Renal cortical epithelial cell (primary cell): ENCODE results near the gene GALNT1. TPM values are rescaled to one million over a fixed set of nuclear protein-coding genes. Genes with fewer than 3 reads are reported as not detected.
A peak's percentile ranks its signal among the peaks of the same experiment; 100 is the strongest.

Experiments used
- DNase-seq: peaks from one replicate; pipeline ENCODE4 v3.0.0-alpha.2; 2011; ENCODE audit warnings: low read depth
- total RNA-seq: library from RNA; depleted of rRNA; stranded (reverse); fragments of >200 nt; gene quantifications from 2 replicates; pipeline ENCODE4 v1.2.3, GENCODE V29; 2014

GALNT1 gene
- total RNA-seq, 1 donor from 2014 or later: 123 TPM

GRCh38 chr18:35618696-35619095 is 37.2 kb downstream of the GALNT1 start:
- DNase-seq: peak; percentile 7

- DNase-seq: no peak
These were observed 37.9 kb downstream of the GALNT1 start for GRCh38 chr18:35619464-35619863.

DNA sequence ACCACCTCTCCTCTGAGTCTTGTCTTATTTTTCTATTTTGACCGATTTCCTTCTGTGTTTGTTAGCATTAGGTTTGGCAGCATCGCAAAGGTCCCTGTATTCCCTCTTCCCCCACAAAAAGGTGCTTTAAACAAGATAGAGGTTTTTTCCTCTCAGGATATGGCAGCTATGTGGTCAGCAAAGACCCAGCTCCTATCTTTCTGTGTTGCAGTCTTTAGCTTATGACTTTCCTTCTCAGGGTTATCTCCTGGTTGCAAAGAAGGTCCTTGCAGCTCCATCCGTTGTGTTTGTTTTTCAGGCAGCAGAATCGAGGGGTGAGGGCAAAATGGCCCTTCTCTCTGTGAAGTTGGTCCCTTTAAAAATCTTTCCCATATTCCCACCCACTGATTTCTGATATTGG is 38.4 kb downstream of the GALNT1 start:
- no peak for DNase-seq

- no peak for DNase-seq
These were observed 39.2 kb downstream of the GALNT1 start for GRCh38 chr18:35620765-35621164.

DNA sequence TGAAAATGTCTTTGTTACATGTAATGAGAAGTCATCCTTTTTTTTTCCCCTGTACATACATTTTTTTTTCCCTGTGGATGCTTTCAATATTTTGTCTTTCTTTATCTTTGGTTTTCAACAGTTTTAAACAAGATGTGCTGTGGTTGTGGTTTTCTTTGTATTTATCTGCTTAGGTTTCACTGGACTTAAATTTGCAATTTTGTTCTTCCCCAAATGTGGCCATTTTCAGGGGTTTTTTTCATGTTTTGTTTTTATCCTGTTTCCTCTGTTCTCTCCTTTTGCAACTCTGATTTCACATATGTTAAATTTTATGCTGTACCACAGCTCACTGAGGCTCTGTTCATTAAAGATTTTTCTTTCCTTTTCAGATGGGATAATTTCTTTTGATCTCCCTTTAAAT is 41.7 kb downstream of the GALNT1 start:
- no peak for DNase-seq

DNA sequence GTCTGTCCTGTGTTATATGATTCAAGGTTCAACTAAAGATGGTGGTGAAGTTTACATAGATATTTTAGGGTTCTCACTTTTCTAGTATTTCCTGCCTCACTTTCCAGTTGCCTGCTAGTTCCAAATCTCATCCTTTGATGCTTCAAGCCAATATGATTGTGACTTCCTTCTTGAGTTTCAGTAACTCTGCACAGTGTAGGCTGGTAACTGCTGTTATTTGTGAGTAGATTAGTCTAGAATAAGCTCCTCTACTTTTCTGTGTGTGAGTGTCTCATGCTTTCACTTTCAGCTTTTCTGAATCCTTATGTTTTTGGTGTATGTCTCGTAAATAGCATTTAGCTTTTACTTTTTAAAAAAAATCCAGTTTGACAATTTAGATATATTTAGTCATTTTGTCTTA is 42.6 kb downstream of the GALNT1 start:
- no peak for DNase-seq

DNA sequence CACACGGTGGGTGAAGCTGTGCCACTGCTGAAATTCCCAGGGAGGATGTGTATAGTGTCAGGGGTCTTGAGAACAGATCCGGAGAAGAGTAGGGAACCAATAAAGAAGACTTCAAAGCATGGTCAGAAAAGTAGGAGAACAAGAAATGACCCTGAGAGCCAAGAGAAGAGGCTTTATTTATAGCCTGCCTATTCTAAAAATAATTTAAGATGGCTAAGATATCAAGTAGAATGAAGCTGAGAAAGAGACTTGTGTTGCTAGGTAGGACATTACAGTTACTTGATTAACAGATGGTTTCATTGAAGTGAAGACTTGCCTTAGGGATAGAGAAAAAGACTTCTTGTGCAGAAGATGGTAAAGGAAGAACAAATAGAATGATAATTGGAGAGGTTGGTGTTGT is 43.7 kb downstream of the GALNT1 start:
- no peak for DNase-seq

DNA sequence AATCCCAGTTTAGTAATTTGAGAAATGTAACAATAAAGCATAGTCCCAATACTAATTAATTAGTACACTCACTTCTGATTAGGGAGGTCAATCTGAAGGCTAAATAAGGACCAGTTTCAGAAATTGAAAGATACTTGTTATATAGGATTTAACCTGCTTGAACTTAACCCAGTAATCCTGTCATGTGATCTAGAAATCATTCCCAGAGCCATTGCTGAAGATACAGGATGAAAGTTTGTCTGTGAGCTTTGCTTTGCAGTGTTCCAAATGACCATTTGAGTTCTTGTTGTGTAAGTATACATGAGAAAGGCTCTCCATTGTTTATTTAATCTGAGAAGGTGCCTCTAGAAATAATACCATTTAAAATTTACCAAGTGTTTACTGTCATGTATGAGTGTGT is 52.2 kb downstream of the GALNT1 start:
- DNase-seq: peak; percentile 31

- DNase-seq: peak; percentile 35
These were observed 52.8 kb downstream of the GALNT1 start for GRCh38 chr18:35634323-35634722.

DNA sequence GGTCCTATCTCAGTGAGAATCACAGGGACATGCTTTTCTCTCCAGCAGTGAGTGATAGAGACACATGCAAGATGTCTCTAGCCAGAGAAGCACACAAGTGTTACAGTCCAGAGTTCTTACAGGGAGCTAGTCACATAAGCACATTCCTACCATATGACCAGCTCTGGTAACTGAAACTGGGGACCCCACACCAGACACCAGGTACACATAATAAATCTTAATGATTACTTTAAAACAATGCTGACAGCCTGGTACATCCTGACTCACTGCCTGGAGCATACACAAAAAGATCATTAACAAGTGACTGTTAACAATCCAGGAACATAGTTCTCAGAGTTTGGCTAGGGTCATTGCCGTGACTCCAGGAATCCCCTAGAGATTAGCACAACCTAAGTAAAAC is 53.6 kb downstream of the GALNT1 start:
- peak; percentile 97 for DNase-seq

- DNase-seq: no peak
These were observed 55.7 kb downstream of the GALNT1 start for GRCh38 chr18:35637227-35637626.

- no peak for DNase-seq
These were observed 57.8 kb downstream of the GALNT1 start for GRCh38 chr18:35639296-35639695.

DNA sequence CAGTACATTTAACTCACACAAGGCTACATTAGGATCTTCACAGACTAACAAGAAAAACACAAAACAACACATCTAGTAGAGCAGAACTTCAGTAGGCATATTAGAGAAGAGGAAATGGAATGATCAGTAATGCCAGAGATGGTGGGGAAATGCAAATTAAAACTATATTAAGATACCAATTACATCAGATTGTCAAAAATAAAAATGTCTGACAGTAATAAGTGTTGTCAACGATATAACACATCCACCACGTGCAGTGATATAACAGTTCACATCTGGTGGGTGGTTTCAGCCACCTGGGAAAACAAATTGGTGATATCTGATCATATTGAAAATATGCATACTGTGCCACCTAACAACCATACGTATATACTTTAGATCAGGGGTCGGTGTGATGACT is 59.9 kb downstream of the GALNT1 start:
- DNase-seq: no peak

GRCh38 chr18:35641916-35642315 is 60.4 kb downstream of the GALNT1 start:
- DNase-seq: no peak

- DNase-seq: peak; percentile 20
These were observed 61.3 kb downstream of the GALNT1 start for GRCh38 chr18:35642802-35643201.

- DNase-seq: no peak
These were observed 64.9 kb downstream of the GALNT1 start for GRCh38 chr18:35646449-35646848.

GRCh38 chr18:35653392-35654135 is 72.0 kb downstream of the GALNT1 start:
- DNase-seq: no peak

DNA sequence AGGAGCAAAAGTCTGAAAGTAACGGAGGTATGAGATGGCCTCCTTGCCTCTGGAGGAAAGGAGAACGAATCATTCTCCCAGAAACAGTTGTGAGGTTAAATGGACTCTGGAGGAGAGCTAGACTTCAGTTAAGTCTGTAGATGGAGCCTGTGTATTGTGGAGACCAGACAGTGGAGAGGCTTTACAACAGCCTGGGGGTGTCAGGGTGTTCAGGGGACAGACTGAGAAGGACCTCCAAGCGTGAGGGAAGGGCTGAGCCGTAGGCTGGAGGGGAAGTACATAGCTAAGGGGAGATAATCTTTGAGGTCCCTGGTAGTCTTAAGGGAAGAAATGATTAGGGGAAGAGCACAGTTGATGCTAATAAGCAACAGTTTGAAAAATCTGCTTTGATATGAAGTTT is 76.6 kb downstream of the GALNT1 start:
- DNase-seq: no peak

DNA sequence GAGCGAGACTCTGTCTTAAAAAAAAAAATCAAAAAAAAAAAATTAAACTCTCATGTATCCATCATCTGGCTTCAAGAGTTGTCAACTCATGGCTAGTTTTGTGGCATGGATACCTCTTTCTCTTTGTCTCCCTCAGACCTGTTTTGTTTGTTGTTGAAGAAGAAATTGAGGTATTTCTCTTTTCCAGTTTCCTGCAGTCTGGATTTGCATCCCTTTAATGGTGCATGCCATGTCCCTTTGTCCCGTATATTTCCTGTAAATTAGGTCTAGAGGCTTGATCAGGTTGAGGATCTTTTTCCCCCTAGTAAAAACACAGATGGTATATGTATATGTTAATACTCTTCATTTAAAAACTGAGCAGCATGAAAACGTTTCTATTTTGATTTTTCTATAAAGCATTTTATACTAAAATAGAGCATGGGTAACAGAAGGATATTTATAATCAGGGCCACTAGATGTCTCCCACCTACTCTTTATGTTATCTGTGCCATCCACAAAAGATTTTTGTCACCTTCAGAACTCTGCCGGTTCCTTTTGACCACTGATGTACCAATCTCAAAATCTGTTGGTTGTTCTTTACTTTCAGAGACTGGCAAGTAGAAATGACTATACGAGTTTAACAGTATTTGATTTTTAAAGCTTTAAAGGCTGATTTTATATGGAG is 80.1 kb downstream of the GALNT1 start:
- no peak for DNase-seq

DNA sequence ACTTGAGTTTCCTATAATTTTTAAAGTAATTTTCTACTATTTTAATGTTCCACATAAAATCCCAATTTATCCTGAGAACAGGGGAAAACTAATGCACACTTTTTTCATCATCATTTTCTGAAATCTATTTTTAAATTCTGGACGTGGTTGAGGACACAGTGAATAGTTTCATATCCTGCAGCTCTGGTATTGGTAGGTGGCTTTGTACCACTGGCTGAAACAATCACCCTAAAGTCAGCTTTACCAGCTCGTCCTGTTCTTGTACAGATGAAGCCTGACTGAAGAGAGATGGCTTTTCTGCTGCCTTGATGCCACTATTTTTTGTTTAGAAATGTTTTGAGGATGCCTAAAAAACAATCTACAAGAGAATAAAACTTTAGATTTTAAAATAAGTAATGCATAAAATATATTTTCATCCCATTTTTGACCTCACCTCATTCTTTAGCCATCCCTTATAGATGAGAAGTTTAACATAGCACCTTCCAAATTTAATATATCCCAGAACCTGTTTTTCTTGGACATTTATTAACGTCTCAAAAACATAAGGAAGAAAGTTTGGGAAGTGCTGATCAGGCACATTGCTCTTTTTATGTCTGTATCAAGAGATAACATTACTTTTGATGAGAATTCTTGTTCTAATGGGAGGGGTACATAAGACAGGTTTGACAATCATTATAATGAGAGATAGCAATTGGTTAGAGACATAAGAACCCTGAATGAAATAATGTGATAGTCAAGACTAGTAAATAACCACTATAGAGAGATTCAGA is 80.9 kb downstream of the GALNT1 start:
- no peak for DNase-seq

DNA sequence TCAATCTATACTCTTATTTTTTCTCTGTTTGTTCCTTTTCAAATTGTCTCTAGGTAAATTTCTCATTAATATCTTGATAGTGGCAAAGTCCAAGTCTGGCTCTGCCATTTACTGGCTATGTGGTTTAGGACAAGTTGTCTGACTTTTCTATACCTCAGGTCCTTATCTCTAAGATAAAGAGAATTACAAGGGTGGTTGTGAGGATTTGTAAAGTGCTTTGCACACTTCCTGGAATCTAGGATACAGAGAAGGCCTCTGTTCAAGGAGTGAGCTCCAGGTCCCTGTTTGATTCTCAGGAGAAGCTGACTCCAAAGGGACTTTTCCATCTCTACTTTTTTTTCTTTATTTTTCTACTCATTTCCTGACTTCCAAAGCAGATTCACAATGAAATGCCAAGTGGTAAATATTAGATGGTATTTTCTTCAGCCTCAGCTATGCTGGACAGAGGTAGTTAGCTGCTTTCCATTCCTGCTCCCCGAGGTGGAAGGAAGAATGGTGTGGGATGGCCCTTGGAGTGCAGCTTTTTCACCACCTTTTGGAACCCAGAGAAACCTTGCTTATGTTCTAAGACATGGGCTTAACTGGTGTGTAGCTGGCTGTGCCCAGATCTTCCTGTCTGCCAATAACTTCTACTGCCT is 90.5 kb downstream of the GALNT1 start:
- no peak for DNase-seq

- no peak for DNase-seq
These were observed 91.4 kb downstream of the GALNT1 start for GRCh38 chr18:35672897-35673296.
